Measurements from ENCODE around the gene NLGN2.

- TF ChIP-seq POLR2A (IDR thresholded peaks at IDR 0.05; ENCODE audit: low read length) (no peak), GATA1 (IDR thresholded peaks at IDR 0.05; ENCODE audit: low read depth, low read length) (no peak)
These were observed 53.4 kb downstream of the NLGN2 start for GRCh38 chr17:7460850-7461660.

Measured in erythroblast (primary cell).